Stimulated activated CD8-positive, alpha-beta memory T cell treated with anti-CD3 and anti-CD28 coated beads, Interleukin-4, amount 100 ng/mL, for 4 hours (primary cell): ENCODE results near the gene WIPF2.
"Not testable (repeated sequence)": the region's sequence is repeated elsewhere in the genome, so short reads cannot be mapped to it uniquely, and the experiment has no call there.

Source experiments
- DNase-seq, 2 donors: peaks; one replicate each; pipeline ENCODE4 v3.0.0-alpha.2; 2020; ENCODE audit warnings: low read depth in 2 of 2, low spot score in 1 of 2

WIPF2 gene

DNA sequence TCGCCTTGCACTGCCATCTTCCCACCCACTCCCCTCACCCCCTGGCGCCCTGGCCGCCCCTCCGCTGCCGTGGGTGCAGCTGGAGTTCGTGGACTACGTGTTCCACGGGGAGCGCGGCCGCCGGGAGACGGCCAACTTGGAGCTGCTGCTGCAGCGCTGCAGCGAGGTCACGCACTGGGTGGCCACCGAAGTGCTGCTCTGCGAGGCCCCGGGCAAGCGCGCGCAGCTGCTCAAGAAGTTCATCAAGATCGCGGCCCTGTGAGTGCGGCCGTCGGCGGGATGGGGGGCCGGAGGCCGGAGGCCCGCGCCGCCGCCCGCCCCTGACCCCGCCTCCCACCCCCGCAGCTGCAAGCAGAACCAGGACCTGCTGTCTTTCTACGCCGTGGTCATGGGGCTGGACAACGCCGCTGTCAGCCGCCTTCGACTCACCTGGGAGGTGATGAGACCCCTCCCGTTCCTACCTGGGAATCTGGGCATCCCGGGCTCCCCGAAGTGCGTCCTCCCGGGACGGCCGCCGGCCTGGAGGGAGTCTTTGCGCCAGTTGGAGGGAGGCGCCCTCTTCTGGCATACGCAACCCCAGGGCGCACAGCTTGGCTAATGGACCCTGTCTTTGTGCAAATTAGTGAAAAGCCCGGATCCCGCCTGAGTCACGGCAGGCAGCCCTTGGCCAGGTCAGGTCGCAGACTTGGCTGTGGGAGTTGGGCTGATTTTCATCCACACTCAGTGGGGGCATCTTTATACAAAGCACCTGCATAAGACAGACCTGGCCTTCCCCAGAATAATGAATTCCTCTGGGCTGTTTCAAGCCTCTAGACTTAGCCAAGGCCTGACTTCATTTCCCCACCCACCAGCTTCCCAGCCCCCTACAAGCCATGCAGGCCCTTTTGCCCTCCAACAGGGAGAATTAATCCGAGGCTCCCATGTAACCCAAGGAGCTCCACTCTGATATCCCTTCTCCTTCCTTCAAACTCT lies 27.6 kb upstream of the WIPF2 start:
- DNase-seq: peak; percentile 23 to 28

DNA sequence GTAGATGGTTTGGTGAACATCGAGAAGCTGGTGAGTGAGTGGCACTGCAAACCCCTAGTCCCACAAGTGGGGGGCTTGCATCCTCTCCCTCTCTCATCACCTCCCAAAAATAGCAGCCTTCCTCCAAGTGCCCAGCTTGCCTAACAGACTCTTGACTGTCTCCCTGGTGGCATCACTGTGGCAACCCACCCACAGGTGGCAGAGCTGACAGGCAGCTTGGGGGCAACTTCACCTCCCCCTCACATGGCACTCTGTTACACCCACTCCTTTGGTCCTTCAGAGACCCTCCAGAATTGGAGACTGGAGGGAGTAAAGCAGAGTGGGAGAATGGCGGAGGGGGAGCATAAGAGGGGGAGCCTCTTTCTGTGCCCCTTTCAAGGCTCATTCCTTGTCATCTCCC lies 26.1 kb upstream of the WIPF2 start:
- no peak for DNase-seq

DNA sequence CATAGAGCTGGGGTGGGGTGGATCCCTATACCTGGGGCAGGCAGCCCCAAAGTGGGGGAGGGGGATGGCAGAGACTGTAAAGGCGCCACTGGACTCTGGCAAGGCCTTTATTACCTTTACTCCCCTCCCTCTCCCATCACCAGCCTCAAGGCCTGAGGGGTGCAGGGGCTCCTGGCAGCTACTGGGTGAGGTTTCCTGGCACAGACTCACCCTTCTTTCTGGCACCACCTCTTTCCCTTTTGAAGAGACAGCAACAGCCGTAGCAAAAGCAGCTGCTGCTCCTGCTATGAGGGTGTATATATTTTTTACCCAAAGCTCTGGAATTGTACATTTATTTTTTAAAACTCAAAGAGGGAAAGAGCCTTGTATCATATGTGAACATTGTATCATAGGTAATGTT lies 24.3 kb upstream of the WIPF2 start:
- no peak for DNase-seq

DNA sequence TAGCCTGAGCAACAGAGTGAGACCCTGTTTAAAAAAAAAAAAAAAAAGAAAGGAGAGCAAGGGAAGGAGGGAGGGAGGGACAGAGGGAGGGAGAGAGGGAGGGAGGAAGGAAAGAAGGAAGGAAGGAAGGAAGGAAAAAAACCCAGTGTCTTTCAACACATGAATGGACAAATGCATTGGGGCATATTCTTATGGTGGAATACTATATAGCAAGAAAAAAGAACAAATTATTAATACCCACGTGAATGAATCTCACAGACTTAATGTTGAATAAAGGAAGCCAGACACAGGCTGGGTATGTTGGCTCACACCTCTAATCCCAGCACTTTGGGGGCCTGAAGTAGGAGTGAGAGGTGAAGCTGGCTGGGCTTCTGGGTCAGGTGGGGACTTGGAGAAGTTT lies 21.6 kb upstream of the WIPF2 start:
- no peak for DNase-seq

DNA sequence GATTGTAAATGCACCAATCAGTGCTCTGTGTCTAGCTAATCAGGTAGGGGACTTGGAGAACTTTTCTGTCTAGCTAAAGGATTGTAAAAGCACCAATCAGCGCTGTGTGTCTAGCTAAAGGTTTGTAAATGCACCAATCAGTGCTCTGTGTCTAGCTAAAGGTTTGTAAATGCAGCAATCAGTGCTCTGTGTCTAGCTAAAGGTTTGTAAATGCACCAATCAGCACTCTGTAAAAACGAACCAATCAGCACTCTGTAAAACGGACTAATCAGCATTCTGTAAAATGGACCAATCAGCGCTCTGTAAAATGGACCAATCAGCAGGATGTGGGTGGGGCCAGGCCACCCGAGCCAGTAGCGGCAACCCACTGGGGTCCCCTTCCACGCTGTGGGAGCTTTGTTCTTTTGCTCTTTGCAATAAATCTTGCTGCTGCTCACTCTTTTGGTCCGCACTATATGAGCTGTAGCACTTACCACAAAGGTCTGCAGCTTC lies 21.1 kb upstream of the WIPF2 start:
- DNase-seq: not testable (repeated sequence)

DNA sequence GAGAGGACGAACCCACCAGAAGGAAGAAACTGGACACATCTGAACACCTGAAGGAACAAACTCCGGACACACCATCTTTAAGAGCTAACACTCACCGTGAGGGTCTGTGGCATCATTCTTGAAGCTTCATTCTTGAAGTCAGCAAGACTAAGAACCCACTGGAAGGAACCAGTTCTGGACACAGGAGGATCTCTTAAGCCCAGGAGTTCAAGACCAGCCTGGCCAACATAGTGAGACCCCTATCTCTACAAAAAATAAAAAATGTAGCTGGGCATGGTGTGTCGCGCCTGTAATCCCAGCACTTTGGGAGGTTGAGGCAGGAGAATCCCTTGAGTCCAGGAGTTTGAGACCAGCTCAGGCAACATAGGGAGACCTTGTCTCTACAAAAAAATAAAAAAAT lies 20.5 kb upstream of the WIPF2 start:
- DNase-seq: no peak

DNA sequence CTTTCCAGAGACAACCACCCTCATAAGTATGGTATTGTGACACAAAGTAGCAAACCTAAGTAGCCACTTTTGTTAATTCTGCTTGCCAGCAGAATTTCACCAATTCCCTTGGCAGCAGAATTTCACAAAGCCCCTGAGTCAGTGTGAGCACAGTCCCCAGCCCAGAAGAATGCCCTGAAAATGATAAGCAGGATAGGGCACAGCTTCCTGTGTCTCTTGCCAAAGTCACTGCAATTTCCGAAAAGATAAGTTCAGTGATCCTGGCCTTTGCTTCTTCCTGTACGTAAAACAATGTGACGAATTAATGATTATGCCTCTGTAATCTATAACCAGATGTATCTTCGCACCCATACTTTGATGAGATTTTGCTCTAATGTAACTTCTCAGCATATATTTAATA lies 16.0 kb upstream of the WIPF2 start:
- no peak for DNase-seq

DNA sequence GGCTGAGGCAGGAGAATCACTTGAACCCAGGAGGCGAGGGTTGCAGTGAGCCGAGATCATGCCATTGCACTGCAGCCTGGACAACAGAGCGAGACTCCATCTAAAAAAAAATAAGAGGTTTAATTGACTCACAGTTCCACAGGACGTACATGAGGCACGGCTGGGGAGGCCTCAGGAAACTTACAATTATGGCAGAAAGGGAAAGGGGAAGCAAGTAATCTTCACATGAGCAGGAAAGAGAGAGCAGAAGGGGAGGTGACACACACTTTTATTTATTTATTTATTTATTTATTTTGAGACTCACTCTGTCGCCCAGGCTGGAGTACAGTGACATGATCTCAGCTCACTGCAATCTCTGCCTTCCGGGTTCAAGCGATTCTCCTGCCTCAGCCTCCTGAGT lies 12.9 kb upstream of the WIPF2 start:
- not testable (repeated sequence) for DNase-seq

DNA sequence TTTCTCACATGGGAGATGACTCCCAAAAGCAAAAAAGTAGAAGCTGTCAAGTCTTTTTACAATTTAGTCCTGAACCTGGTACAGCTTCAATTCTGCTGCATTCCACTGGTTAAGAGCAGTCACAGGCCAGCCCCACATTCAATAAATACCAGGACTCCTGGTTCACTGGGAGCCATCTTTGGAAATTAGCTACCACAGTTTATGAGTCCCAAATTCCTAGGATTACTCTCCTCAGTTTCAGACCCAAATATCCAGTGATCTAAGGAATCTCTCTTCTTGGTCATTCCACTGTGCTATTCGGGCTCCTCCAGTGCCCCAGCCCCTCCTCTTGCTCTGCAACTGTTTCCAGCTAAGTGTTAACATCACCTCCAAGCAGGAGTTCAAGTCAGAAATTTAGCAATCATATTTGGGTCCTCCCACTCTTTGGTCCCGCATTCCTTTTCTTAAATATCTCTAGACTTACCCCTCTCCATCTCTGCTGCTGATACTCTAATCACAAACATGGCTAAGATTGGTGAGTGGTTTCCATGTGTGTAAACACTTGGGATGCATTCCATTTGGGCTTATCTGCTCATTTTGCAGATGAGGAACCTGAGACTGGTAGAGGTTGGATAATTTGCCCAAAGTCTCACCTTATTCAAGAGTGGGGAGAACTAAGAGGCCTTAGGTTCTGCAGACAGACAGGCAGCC lies 9.6 kb upstream of the WIPF2 start:
- DNase-seq: no peak

DNA sequence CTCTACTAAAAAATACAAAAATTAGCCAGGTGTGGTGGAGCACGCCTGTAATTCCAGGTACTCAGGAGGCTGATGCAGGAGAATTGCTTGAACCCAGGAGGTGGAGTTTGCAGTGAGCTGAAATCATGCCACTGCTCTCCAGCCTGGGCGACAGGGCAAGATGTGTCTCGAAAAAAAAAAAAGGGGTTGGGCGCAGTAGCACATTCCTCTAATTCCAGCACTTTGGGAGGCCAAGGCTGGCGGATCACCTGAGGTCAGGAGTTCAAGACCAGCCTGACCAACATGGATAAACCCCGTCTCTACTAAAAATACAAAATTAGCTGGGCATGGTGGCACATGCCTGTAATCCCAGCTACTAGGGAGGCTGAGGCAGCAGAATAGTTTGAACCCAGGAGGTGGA lies 5.2 kb upstream of the WIPF2 start:
- not testable (repeated sequence) for DNase-seq

DNA sequence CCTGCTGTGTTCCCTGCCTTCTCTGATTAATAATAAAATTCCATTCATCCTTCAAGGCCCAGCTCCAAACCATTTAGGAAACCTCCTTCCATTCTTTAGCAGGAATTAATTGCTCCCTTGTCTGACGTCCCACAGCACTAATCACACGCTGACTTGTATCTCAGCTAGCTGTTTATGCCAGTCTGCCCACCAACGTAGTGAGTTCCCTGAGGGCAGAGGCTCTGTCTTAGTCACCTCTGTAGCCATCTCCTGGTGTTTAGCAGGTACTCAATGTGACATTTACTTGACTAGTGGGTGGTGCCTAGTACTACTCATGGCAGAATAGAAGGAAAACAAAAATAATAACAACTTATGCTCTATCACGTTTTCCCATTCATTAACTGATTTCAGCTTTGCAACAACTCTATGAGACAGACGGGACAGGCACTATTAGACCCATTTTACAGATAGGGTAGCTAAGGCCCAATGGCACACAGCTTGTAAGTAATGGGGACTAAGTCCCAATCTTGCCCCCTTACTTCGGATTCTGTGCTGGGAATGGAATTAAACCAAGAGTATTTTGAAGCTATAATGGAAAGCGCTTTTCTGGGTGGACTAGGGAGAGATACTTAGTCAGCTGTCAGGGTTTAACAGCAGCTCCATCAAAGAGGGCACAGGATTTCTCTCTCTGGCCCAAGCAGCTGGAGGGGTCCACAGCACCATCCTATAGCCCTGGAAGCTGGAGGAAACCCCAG lies 931 bp upstream of the WIPF2 start:
- DNase-seq: no peak

DNA sequence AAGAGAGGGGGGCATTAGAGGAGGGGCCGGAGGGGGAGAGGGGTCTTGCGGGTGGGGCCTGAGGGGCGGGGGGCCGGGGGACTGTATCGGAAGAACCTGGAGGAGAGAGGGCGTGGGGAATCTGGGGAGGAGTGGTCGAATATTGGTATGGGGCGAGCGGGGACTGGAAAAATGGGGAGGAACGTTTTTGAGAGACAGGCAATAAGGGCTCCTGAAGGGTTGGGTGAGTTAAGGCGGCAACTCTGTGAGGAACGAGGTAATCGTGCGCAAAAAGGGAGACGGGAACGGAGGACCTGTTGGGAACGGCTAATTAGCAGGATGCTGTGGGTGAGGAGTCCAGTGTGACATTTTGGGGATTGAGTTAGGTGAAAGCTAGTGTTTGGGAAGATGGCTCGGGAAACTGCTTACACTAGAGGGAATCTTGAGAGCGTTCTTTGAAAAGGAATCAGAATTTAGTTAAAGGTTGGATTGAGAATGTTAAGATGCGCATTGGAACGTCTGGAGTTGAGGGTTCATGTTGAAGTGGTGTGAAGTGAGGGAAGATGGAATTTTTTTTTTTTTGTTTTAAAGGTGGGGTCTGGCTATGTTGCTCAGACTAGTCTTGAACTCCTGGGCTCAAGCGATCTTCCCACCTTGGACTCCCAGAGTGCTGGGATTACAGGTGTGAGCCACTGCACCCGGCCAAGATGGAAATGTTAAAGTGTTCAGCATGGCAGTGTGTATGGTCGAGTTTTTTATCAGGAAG lies 662 bp downstream of the WIPF2 start:
- DNase-seq: peak; percentile 7 to 8

DNA sequence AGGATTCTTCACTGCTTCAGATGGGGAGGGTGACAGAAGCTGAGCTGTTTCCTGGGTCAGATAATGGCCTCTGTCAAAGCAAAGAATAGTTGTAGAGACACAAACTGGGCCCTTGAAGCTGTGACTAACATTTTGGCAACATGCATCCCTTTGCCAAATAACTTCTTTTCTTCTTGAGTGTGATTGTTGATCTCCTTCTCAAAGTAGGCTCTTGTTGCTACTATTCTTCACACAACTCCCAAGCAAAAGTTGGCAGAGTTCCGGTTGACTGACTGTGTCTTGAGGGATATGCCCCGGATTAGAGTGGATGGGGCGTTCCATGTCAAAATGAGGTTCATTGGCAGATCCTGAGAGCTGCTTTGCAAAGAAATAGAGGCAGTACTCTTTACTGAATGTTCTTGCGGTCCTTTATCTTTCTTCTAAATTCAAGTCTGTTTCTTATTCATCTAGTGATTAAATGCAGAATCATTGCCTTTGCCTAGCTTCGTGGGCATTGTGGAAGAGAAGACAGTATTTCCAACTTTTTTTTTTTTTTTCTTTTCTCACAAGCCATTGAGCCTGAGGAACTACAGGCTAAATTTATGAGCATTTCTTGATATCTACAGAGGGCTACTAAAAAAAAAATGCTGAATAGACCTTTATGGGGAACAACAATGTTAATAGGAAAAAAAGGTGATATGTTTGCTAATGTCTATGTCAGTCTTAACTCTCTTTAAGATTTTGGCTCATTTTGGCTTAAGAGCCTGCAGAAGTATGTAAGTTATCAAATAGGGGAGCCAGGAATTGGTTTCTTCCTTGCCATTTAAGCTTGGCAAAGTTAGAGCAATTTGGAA lies 5.8 kb downstream of the WIPF2 start:
- no peak for DNase-seq

DNA sequence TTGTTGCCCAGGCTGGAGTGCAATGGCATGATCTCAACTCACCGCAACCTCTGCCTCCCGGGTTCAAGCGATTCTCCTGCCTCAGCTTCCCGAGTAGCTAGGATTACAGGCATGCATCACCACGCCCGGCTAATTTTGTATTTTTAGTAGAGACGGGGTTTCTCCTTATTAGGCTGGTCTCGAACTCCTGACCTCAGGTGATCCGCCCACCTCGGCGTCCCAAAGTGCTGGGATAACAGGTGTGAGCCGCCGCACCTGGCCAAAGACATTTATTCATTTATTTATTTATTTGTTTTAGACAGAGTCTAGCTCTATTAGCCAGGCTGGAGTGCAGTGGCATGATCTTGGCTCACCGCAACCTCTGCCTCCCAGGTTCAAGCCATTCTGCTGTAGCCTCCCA lies 10.0 kb downstream of the WIPF2 start:
- DNase-seq: not testable (repeated sequence)

DNA sequence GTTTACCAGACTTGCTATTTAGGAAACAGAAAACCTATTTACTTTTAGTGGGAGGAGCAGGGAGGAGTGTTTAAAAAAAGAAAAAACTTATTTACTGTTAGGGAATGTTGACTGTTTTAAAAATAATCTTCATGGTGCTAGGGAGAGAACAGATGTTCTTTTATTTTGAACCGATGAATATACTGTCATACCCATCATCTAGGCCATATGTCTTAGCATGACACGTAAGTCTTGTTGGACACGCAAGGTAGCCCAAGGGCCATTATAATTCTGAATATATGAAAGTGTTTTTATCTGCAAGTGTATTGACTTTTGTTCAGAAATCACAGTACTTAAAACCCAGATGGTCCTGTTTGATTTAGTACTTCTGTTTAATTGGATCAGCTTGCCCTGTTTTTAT lies 11.6 kb downstream of the WIPF2 start:
- no peak for DNase-seq

DNA sequence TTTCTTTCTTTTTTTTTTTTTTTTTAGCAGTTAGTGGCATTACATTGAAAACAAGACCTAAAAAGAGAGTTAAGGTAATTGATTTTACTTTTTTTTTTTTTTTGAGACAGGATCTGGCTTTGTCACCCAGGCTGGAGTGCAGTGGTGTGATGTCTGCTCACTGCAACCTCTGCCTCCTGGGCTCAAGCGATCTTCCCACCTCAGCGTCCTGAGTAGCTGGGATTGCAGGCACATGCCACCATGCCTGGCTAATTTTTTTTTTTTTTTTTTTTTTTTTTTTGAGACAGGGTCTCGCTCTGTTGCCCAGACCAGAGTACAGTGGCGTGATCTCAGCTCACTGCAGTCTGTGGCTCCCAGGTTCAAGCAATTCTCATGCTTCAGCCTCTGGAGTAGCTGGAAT lies 12.8 kb downstream of the WIPF2 start:
- DNase-seq: not testable (repeated sequence)

DNA sequence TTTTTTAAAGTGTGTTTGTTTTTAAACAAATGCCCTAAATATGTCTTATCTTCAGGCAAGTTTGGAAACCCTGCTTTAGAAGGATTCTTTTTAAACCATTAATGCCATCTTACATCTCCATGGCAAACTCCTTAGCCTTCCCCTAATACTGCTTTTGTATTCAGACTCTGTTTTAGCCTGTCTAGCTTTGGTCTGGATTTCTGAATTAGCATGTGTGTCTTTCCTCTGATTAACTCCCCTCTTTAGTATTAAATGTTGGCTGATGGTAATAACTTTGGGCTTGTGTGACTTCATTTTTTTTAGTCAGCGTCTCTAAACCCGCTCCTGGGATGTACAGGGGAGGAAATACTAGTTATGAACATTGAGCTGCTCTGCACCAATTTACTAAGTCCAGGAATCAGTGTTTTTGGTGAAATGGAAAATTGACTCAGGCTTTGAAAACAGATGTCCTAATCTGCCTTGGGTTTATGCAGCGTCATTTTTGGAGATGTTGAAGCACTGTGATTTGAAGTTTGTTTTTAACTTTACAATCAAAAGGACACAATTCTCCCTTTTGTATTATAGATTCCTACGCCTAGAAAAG lies 22.2 kb downstream of the WIPF2 start:
- DNase-seq: no peak

DNA sequence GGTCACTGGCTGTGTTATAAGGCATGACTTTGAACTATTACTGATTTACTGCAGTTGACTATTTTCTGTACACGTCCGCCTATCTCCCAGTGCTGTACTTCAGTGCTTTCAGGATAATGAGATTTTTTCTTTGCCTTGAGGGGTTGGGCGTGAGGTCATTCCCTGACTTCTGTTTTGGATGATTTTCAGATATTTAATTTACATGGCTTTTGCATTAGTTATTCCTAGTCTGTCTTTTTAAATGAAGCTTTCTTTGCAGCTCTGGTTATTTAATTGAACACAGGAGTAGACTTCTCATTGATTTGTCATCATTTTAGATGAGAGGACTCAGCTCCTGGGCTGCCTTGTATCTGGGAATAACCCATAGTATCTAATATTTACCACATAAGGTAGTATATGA lies 23.7 kb downstream of the WIPF2 start:
- DNase-seq: no peak

DNA sequence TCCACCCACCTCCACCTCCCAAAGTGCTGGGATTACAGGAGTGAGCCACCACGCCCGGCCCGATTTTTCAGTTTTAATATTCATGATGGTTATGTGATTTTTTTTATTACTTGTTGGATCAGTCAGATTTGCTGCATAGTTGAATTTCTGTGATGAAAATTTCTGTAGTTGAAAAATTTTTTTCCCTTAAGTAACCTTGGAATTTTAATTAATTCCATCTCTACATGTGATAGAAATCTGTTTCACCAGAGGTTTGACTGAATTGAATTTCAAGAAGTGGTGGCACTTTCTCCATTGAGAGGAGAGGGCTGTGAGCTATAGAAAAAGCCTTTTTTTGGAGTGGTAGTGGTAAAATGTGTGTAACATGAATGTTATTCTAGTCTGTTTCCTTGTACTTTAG lies 24.7 kb downstream of the WIPF2 start:
- DNase-seq: no peak

DNA sequence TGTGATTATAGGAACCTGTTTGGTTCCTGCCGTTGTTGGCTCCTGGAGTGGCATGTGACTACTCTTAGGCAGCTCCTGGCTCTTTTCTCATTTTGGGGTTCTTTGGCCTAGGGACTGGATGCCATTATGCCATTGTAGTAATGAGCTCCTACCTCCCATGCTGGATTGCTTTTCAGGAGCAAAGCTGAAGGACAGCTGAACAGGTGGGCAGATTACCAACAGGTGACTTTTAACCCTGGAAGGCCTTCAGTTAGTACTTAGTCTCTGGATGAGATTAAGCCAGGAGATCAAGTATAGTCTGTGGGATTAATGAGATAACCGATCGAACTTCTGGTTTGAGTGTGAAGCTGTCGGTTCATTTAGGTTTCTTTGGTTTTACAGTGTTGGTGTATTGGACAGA lies 25.2 kb downstream of the WIPF2 start:
- DNase-seq: no peak
